Heart left ventricle (tissue), 13 donors: Measurements from ENCODE around the gene ZNF750.

Experiments
- CTCF ChIP-seq, 12 donors: fragments of 200-600 bp; sonication (generic) in 4 of 12; IDR thresholded peaks; one replicate each; pipeline versions ENCODE4 v1.5.0 to v1.8.0; 2018 to 2022; ENCODE audit warnings: antibody characterized with exemption in 12 of 12, mild to moderate bottlenecking in 5 of 12
- POLR2A ChIP-seq, 2 donors: fragments of 450-650 bp; IDR thresholded peaks; one replicate each; pipeline ENCODE4 v1.6.1; 2017; ENCODE audit warnings: antibody characterized with exemption in 2 of 2, mild to moderate bottlenecking in 2 of 2, moderate library complexity in 2 of 2
- donor health status: ischemic (EF 13 %, LVEDD 7.1; RV severe dilation, severe dysfunction).
- donor health status: DM: no; HTN: yes; CAD: no.
- donor health status: DM: no; HTN: no; CAD: no.
- donor health status: ischemic (EF 25% LVEDD 6.9; RV normal size, moderate dysfunction).
- donor health status: ischemic (EF 25% LVEDD 5.7; RV mildly dilated, moderate dysfunction).
- donor health status: ischemic (EF 35%, LVEDD 5.7; RV mildly dilated, moderate dysfunction).
- donor health status: nonischemic (EF 11% LVEDD 7.7; RV severe dilation, severe dysfunction).
- donor health status: DM: yes; HTN: yes; CAD: no.
- donor health status: PGD.
- donor health status: ischemic (EF 29% LVEDD 5.4; RV normal size, mild dysfunction).
- donor health status: nonischemic (EF 23%, LVEDD 6.1; RV moderate dilation, normal function).

GRCh38 chr17:82863383-82863940 lies 23.6 kb upstream of the ZNF750 start:
- TF ChIP-seq CTCF (IDR thresholded peaks at IDR 0.05) (no peak), POLR2A (IDR thresholded peaks at IDR 0.05) (no peak)
